GM15510 (cell line): Measurements from ENCODE around the gene SPTLC2.

Experiments
- POLR2A ChIP-seq: IDR thresholded peaks from 3 replicates; pipeline ENCODE4 v1.6.1; 2011; ENCODE audit warnings: borderline replicate concordance; ENCODE audit not compliant: insufficient read length; ENCODE audit errors: extremely low read depth

Gene SPTLC2

GRCh38 chr14:77603654-77604255 is 12.7 kb downstream of the SPTLC2 start:
- TF ChIP-seq POLR2A = no peak

DNA sequence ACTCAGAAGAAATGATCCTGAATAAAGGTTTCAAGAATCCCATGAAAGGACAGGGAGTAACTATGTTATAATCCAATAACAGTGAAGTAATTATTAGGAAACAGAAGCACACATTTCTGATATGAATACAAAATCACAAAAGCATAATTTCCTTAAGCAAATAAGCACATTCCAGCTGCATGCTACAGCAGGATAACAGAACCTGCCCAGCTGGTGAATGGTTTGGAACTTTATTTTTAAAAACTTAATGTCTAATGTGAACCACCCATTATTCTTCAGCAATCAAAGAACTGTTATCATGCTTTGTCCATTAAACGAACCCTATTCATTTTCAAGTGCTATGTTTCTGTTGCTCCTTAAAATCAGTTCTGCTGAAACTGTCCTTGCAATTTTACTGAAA is 13.4 kb downstream of the SPTLC2 start:
- TF ChIP-seq POLR2A = no peak

DNA sequence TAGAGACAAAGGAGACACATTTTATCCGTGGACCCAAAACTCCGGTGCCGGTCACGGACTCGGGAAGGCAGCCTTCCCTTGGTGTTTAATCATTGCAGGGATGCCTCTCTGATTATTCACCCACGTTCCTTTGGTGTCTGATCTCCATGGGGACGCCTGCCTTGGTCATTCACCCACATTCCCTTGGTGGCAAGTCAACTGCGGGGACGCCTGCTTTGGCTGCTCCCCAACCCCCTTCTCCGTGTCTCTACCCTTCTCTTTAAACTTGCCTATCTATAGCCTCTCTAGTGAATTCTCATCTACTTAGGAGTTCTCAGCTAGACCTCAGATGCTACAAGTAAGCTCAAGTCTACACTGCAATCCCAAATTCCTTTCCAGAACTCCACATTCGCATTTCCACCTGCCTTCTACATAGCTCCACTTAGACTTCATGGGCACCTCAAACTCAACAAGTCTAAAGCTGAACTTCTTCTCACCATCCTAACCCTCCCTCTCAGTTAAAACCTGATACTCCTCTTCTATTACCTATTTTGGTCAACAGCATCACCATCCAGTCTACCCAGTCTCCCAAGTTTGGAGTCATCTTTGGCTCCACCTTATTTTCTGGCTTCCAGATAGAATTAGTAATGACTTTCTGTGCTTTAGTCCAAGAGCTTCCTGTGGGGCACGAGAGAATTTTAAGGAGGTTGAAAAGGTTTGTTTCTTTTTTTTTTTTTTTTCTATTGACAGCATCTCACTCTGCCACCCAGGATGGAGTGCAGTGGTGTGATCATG is 14.4 kb downstream of the SPTLC2 start:
- no peak for TF ChIP-seq POLR2A

DNA sequence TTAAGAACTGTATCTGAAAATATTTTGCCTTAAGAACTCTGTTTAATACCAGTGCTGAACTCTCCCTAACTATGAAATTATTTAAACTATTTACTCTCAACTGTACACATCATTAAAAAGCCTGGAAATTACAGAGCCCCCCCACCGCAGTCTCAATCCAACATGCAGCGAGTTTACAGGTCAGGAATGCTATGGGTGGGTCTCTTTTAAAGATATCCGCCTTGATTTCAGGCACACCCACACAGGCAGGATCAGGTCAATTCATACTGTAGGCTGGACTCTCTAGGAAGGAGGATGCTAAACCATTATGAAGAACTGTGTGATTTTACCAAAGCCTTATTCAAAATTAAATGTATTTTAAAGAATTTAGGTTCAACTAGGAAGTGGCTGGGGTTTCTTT is 16.5 kb downstream of the SPTLC2 start:
- no peak for TF ChIP-seq POLR2A

DNA sequence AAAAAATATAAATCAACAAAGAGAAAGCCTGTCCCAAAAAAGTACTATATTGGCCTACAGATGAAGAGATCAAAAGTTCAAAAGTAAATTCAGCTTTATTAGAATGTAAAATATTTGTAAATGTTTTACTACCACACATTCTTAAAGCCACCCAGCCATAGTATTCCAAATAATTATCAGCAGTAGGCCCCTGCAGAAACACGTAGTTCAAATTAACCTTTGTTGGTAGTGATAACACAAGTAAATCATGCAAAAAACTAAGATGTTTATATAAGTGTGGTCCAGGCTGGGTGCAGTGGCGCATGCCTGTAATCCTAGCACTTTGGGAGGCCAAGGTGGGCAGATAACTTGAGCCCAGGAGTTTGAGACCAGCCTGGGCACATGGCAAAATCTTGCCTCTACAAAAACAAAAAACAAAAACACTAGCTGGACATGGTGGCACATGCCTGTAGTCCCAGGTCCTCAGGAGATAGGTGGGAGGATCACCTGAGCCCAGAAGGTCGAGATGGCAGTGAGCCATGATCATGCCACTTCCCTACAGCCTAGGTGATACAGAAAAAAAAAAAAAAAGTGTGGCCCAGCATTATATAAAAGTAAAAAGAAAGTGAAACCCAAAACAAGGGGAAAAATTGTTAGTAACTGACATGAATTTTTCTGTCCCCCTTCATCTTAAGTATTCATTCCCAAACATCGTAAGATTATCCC is 17.9 kb downstream of the SPTLC2 start:
- TF ChIP-seq POLR2A = no peak

- TF ChIP-seq POLR2A = no peak
Measured at GRCh38 chr14:77593501-77593961, 22.9 kb downstream of the SPTLC2 start.

GRCh38 chr14:77590845-77591485 is 25.5 kb downstream of the SPTLC2 start:
- TF ChIP-seq POLR2A = no peak

- TF ChIP-seq POLR2A = no peak
Measured at GRCh38 chr14:77589099-77589498, 27.3 kb downstream of the SPTLC2 start.

DNA sequence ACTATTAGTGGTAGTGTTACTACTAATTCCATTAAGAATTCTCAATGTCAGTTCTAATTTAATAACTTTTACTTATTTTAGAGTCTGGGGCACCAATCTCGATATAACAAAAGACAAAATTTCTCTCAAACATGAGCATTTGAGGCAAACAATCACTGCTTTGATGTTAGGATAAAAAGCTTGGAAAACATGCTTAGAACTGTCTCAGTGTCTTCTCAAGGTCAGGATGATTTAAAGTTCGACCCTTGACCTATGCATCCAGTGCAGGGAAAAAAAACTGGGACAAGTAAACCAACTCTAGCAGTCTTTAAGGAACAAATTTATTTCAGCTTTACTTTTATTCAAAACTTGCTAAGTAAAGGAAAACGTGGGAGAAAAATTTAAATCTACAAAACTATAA is 31.1 kb downstream of the SPTLC2 start:
- no peak for TF ChIP-seq POLR2A

DNA sequence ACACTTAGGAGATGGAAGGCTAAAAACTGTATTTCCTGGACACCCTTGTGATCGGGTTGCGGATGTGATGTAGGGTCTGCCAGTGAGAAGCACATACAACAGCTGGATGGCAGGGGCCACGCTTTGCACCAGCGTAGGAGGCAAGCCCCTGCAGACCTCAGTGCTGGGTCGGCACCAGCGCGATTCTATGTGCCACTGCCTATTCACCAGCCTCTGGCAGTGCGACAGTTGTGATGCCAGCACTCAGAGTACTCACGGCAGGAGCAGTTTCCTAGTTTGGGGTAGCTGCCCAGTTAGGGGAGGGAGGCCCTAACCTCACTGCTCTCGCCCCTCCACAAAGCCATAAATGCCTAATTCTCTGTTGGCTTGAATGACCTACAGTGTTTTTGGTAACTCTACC is 31.6 kb downstream of the SPTLC2 start:
- no peak for TF ChIP-seq POLR2A

DNA sequence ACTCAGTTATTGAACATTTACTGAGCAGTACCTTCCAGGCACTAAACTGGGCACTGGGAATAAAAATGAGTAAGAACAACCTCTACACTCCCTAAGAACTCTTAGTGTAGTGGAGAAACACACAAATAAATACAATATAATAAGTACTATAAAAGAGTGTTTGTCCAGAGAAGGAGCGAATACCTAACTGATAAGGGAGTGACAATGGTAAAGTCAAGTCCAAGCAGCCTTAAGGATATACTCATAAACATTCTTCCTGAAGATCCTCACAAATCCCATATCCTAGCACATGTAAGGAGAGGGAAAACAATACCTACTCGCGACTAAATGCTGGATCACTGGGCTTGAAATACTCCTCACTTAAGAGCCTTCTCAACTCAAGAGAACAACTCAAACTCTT is 32.8 kb downstream of the SPTLC2 start:
- TF ChIP-seq POLR2A = no peak

DNA sequence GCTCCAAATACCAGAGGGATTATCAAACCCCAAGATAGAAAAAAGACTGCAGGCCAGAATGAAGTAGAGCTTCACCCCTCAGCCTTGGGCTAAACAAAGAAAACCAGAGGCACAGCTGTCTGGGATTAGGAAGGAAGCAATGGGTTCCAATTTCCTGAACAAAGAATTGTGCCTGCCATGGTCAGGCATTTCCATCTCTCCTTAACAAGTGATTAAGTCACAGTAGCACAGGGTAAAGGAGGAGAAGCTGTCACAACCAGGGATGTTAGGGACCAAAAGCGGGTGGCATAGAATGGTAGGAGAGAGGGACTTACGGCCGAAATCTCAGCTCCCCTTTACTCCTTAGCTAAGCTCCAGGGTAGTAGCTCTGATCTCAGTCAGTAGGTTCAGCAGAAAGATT is 33.9 kb downstream of the SPTLC2 start:
- TF ChIP-seq POLR2A = no peak

DNA sequence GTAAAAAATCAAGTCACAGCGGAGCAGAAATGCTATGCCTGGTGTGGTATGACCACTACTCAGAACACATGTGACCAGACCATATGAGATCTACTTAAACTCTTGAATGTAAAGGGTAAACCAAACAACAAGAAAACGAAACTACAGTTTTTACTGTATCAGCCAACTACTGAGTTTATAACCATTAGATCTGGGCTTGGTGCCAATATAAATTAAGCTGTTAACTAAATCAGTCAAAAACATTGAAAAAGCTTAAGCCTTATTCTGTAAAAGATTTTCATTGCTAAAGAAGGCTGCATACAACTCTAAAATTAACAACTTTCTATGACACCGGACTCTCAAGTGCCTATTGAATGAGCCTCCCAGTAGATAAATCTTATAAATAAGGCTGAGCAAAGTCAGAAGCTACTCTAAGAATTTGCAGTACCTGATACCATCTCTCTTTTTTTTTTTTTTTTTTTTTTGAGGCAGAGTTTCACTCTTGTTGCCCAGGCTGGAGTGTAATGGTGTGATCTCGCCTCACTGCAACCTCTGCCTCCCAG is 35.4 kb downstream of the SPTLC2 start:
- no peak for TF ChIP-seq POLR2A

GRCh38 chr14:77580477-77580876 is 36.0 kb downstream of the SPTLC2 start:
- TF ChIP-seq POLR2A = no peak

GRCh38 chr14:77579780-77580179 is 36.7 kb downstream of the SPTLC2 start:
- no peak for TF ChIP-seq POLR2A
